Aorta (tissue), 5 donors: ENCODE measurements around the gene HDC. TPM values are rescaled to one million over a fixed set of nuclear protein-coding genes. Genes with fewer than 3 reads are reported as not detected.

Source experiments
- ATAC-seq: fragments of 200-7000 bp; cut with Tn5 transposase; one replicate; pipeline ENCODE4 v1.9.1; 2022; ENCODE audit warnings: moderate library complexity; ENCODE audit not compliant: low FRiP score
- DNase-seq, 2 donors: peaks; one replicate each; pipeline ENCODE4 v3.0.0-alpha.2; 2020
- H3K27ac ChIP-seq, 2 donors: one replicate each; pipeline ENCODE4 v1.5.1; 2013; ENCODE audit warnings: low read length in 2 of 2, mild to moderate bottlenecking in 2 of 2, moderate library complexity in 2 of 2, control low read depth in 1 of 2, inconsistent platforms in 1 of 2, low read depth in 1 of 2
- H3K27me3 ChIP-seq, 2 donors: one replicate each; pipeline ENCODE4 v1.6.1; 2013; ENCODE audit warnings: control low read depth in 1 of 2, low read length in 1 of 2, mild to moderate bottlenecking in 1 of 2, moderate library complexity in 1 of 2; ENCODE audit not compliant: insufficient read depth in 2 of 2, control insufficient read depth in 1 of 2
- H3K36me3 ChIP-seq, 2 donors: one replicate each; pipeline ENCODE4 v1.6.1; 2013; ENCODE audit warnings: control low read depth in 1 of 2, low read length in 1 of 2, mild to moderate bottlenecking in 1 of 2; ENCODE audit not compliant: insufficient read depth in 2 of 2, control insufficient read depth in 1 of 2
- H3K4me1 ChIP-seq, 2 donors: one replicate each; pipeline ENCODE4 v1.6.1; 2013; ENCODE audit warnings: low read length in 2 of 2, control low read depth in 1 of 2, mild to moderate bottlenecking in 1 of 2, moderate library complexity in 1 of 2; ENCODE audit not compliant: insufficient read depth in 2 of 2, control insufficient read depth in 1 of 2
- H3K4me3 ChIP-seq, 2 donors: one replicate each; pipeline ENCODE4 v1.5.1; 2013; ENCODE audit warnings: low read length in 2 of 2, control low read depth in 1 of 2, mild to moderate bottlenecking in 1 of 2
- H3K9me3 ChIP-seq: one replicate; pipeline ENCODE4 v1.6.1; 2013; ENCODE audit warnings: mild to moderate bottlenecking, low read length; ENCODE audit not compliant: control insufficient read depth
- WGBS, 2 donors: extraction: QIAGEN DNeasy Blood & Tissue Kit; methylation state at CpG; one replicate each; pipeline ENCODE4 v1.1.7; 2013; 5-methylcytosine and 5-hydroxymethylcytosine counted together
- intact Hi-C, 2 donors: fragments of 100-400 bp; cut with DNase I; formaldehyde crosslinking; loops; one replicate each; pipeline versions ENCODE4 v1.14.2 to v1.15.0; 2022
- polyA plus RNA-seq, 2 donors: library from polyadenylated mRNA; stranded (reverse); fragments of 200-250 nt; gene quantifications; one replicate each; pipeline ENCODE4 v1.2.3, GENCODE V29; 2013
- total RNA-seq, 2 donors: library from RNA; stranded (reverse); fragmentation: NEBNext Ultra II Directional; extraction: Animal tissue kit (Norgen Biotek cat#: 25700); gene quantifications; one replicate each; pipeline ENCODE4 v1.2.1, GENCODE V29; 2021
- donor health status: healthy with polysubstance abuse.
- donor health status: Bipolar disorder and iron deficiency.
- donor health status: DM: no; HTN: no; CAD: no.
- donor health status: DM: no; HTN: no; CAD: no.
- donor health status: DM: yes; HTN: yes; CAD: no.

Gene HDC
- total and polyA plus RNA-seq, 4 donors: 0.38 to 34.7 (median 6.8) TPM; not detected in 1

GRCh38 chr15:50250760-50251394 lies 14.6 kb downstream of the HDC start:
- no peak for DNase-seq
- 54 to 64% methylated on average over 6 of the region's 6 CpGs for WGBS, 2 donors
- peak; percentile 50 for ATAC-seq
- Histone ChIP-seq H3K4me3 (no peak overlapping the region), H3K36me3 (no peaks in the 10 kb centered on the region), H3K27me3 (no peaks in the 10 kb centered on the region), H3K9me3 (no peaks in the 10 kb centered on the region), H3K4me1 (no peaks in the 10 kb centered on the region), H3K27ac (no peak overlapping the region)
- intact Hi-C loops: no loop called here

DNA sequence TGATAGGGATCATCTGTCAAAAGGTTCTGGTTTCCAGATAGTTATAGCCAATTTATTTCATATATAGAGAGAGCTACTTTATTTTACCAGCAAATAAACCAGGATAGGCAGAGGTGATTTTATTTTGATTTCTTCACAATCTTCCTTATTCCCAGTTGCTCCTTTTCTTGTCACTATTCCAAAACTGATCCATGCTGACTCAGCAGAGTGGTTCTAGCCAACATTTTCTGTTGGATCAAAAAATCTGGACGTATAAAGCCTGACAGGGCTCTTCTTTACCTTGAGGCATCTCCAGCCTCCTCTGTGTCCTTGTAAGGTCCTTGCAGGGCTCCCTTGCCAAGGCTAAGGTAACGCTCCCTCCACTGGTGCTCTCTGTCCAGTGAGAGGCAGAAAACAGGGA lies 15.8 kb downstream of the HDC start:
- intact Hi-C loops: no loop called here
- no peaks in the 10 kb centered on the region for H3K4me1 ChIP-seq
- H3K4me3 ChIP-seq: no peak overlapping the region
- no peaks in the 10 kb centered on the region for H3K9me3 ChIP-seq
- WGBS, 2 donors: 52 to 59% methylated on average over 2 of the region's 2 CpGs
- ATAC-seq (no peak), DNase-seq (no peak)
- no peaks in the 10 kb centered on the region for H3K27me3 ChIP-seq
- no peaks in the 10 kb centered on the region for H3K36me3 ChIP-seq
- H3K27ac ChIP-seq: no peak overlapping the region

GRCh38 chr15:50248994-50249582 lies 16.4 kb downstream of the HDC start:
- 37 to 40% methylated on average over 4 of the region's 4 CpGs for WGBS, 2 donors
- no peak overlapping the region for H3K4me3 ChIP-seq
- H3K9me3 ChIP-seq: no peaks in the 10 kb centered on the region
- H3K27ac ChIP-seq: no peak overlapping the region
- no peaks in the 10 kb centered on the region for H3K4me1 ChIP-seq
- no peaks in the 10 kb centered on the region for H3K36me3 ChIP-seq
- no peaks in the 10 kb centered on the region for H3K27me3 ChIP-seq
- intact Hi-C loops: no loop called here
- ATAC-seq: no peak
- no peak for DNase-seq

GRCh38 chr15:50247819-50248655 lies 17.5 kb downstream of the HDC start:
- Histone ChIP-seq H3K27ac (no peak overlapping the region), H3K36me3 (no peaks in the 10 kb centered on the region), H3K9me3 (no peaks in the 10 kb centered on the region), H3K27me3 (no peaks in the 10 kb centered on the region), H3K4me3 (no peak overlapping the region), H3K4me1 (no peaks in the 10 kb centered on the region)
- WGBS, 2 donors: 83 to 84% methylated on average over 14 of the region's 14 CpGs
- no peak for ATAC-seq
- intact Hi-C loops: no loop called here
- DNase-seq: peak in 1 of 2 donors; percentile 55

- ATAC-seq (no peak), DNase-seq (no peak)
- Histone ChIP-seq H3K27me3 (no peaks in the 10 kb centered on the region), H3K4me3 (no peak overlapping the region), H3K36me3 (no peaks in the 10 kb centered on the region), H3K4me1 (no peaks in the 10 kb centered on the region), H3K27ac (no peak overlapping the region), H3K9me3 (no peaks in the 10 kb centered on the region)
- WGBS, 2 donors: 72 to 77% methylated on average over 2 of the region's 2 CpGs
- intact Hi-C loops: no loop called here
Measured at GRCh38 chr15:50246631-50247030, 18.9 kb downstream of the HDC start.

DNA sequence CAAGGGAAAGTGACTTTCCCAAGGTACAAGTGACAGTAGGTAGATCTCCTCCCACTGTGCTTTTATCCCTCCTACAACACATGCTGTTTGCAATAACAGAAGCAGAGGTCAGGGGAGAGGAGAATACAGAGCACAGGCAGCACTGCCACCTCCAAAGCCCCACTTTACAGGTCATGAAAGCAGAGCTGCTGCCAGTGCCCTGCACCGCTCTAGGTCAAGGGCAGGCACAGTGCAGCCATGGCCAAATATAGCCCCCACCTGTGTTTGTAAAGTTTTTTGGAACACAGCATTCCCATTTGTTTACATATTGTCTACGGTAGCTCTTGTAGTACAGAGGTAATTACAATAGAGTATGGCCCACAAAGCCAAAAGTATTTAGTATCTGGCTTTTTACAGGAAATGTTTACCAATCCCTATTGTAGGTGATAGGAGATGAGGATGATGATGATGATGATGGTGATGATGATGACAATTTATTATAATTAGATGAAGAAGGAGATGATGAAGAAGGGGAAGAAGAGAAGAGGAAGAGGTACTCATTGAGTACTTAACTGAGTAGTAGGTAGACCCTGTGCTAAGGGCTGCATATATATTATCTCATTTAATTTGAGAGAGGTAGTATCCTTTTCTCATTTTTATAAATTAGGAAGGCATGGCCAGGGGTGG lies 20.4 kb downstream of the HDC start:
- Histone ChIP-seq H3K4me3 (no peak overlapping the region), H3K36me3 (no peaks in the 10 kb centered on the region), H3K27ac (no peak overlapping the region), H3K9me3 (no peaks in the 10 kb centered on the region), H3K27me3 (no peaks in the 10 kb centered on the region), H3K4me1 (no peaks in the 10 kb centered on the region)
- WGBS, 2 donors: 94% methylated on average over 2 of the region's 2 CpGs
- DNase-seq (no peak), ATAC-seq (no peak)
- intact Hi-C loops: no loop called here

- H3K4me3 ChIP-seq: no peak overlapping the region
- H3K9me3 ChIP-seq: no peaks in the 10 kb centered on the region
- no peak for ATAC-seq
- H3K27ac ChIP-seq: no peak overlapping the region
- intact Hi-C loops: no loop called here
- WGBS, 2 donors: 91 to 97% methylated on average over 1 of the region's 1 CpG
- H3K27me3 ChIP-seq: no peaks in the 10 kb centered on the region
- no peak for DNase-seq
- no peaks in the 10 kb centered on the region for H3K4me1 ChIP-seq
- no peaks in the 10 kb centered on the region for H3K36me3 ChIP-seq
Measured at GRCh38 chr15:50244153-50244552, 21.4 kb downstream of the HDC start.

DNA sequence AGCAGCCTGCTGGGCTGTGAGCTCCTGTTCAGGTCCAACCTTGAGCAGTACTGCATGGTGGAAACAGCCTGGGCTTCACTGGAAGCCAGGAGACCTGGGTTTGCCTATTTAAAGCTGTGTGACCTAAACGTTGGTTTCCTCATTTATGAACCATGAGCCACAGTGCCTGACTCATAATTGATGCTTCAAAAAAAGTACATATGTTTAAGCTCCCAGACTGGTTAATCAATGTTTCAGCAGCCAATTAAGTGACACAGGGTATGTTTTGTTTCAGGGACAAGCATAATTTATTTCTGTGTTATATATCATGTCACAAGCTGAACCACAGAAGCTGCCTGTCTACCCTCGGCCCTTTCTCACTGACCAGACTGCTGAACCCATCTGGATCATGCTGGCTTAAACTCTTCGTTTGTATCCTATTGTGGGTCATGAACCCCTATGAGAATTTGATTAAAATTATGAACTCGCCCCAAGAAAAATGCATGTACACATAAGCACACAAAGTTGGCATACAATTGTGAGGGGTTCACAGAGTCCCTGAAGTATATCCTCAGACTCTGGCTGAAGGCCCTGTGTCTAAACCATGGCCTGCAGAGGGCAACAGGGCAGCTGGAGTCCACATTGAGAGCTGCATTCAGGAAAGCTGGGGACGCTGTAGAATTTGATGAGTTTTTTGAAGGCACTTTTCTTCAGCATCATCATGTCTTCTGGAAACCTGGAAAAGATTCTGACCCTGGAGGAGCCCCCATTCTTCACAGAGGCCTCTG lies 23.7 kb downstream of the HDC start:
- no peak for DNase-seq
- H3K27ac ChIP-seq: no peak overlapping the region
- intact Hi-C loops: no loop called here
- ATAC-seq: no peak
- no peaks in the 10 kb centered on the region for H3K27me3 ChIP-seq
- H3K36me3 ChIP-seq: no peaks in the 10 kb centered on the region
- 66% methylated on average over 5 of the region's 5 CpGs for WGBS, 2 donors
- no peak overlapping the region for H3K4me3 ChIP-seq
- no peaks in the 10 kb centered on the region for H3K4me1 ChIP-seq
- no peaks in the 10 kb centered on the region for H3K9me3 ChIP-seq
